NOMO-1 (cell line): ENCODE data around the gene SNX22.

Experiments used
- DNase-seq, 2 experiments: peaks; one replicate each; lab custom pipeline; 2025; ENCODE audit not compliant: unreplicated experiment in 2 of 2; lab: John Stamatoyannopoulos, UW

The SNX22 gene

GRCh38 chr15:64133623-64134344 is 17.7 kb upstream of the SNX22 start:
- no peak for DNase-seq

GRCh38 chr15:64134345-64134829 is 17.1 kb upstream of the SNX22 start:
- no peak for DNase-seq

GRCh38 chr15:64136347-64136746 is 15.2 kb upstream of the SNX22 start:
- no peak for DNase-seq

GRCh38 chr15:64137226-64137833 is 14.2 kb upstream of the SNX22 start:
- no peak for DNase-seq

GRCh38 chr15:64138331-64138941 is 13.1 kb upstream of the SNX22 start:
- DNase-seq, result no peak

GRCh38 chr15:64141798-64142512 is 9.6 kb upstream of the SNX22 start:
- DNase-seq, result no peak

- no peak for DNase-seq
These were observed 8.3 kb upstream of the SNX22 start for GRCh38 chr15:64143276-64143675.

- DNase-seq, result no peak
These were observed 7.4 kb upstream of the SNX22 start for GRCh38 chr15:64144192-64144564.

GRCh38 chr15:64144565-64145281 is 6.8 kb upstream of the SNX22 start:
- no peak for DNase-seq

GRCh38 chr15:64146041-64146440 is 5.5 kb upstream of the SNX22 start:
- no peak for DNase-seq

GRCh38 chr15:64146520-64146884 is 5.0 kb upstream of the SNX22 start:
- DNase-seq, result no peak

- no peak for DNase-seq
These were observed 4.4 kb upstream of the SNX22 start for GRCh38 chr15:64146885-64147681.

- DNase-seq, result no peak
These were observed 3.4 kb upstream of the SNX22 start for GRCh38 chr15:64148168-64148567.

GRCh38 chr15:64148581-64148980 is 3.0 kb upstream of the SNX22 start:
- DNase-seq, result no peak

- peak; percentile 4 to 14 for DNase-seq
These were observed 2.1 kb upstream of the SNX22 start for GRCh38 chr15:64149424-64149823.

GRCh38 chr15:64149893-64150578 is 1.5 kb upstream of the SNX22 start:
- no peak for DNase-seq

- DNase-seq, result no peak
These were observed 1.2 kb downstream of the SNX22 start for GRCh38 chr15:64152507-64153387.
